ENCODE results near the gene COG7.
"Not testable (repeated sequence)": the region's sequence is repeated elsewhere in the genome, so short reads cannot be mapped to it uniquely, and the experiment has no call there.

The COG7 gene

GRCh38 chr16:23452572-23453337 is at the start of gene COG7:
COG7 (minus strand) TSS chr16:23453189; CDS start chr16:23452994, 195 bp downstream.
- DNase-seq: peak; percentile 90

GRCh38 chr16:23502466-23502865 is 49.5 kb upstream of the COG7 start:
- no peak for DNase-seq

- no peak for DNase-seq
These were observed 48.3 kb upstream of the COG7 start for GRCh38 chr16:23501291-23501690.

GRCh38 chr16:23500862-23501225 is 47.9 kb upstream of the COG7 start:
- DNase-seq: no peak

DNA sequence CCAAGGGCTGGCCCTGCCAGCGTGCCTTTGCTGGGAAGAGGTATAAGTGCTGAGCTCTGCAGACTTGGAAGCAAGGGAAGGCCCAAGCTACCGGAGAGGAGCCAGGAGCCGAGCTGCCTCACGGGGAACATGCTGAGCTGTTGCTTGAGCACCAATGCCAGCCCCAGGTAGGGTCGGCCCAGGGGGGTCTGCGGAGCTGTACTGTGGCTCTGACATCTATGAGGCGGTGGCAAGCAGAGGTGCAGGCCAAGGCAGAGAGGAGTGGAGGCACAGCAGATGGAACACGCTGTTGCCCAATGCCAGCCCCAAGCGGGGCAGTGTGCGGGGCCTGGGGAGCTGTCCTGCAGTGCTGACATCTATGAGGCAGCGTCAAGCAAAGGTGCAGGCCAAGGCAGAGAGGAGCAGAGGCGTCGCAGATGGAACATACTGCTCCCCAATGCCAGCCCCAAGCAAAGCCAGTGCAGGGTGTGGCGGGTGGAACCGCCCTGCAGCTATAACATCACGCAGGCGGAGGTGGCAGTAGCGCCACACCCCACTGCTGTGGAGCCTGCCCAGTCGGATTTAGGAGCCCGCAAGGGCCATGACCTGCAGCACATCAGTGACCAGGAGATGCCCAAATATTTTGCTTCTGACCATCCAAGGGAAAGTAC is 47.3 kb upstream of the COG7 start:
- DNase-seq: no peak

GRCh38 chr16:23499801-23500200 is 46.8 kb upstream of the COG7 start:
- no peak for DNase-seq

DNA sequence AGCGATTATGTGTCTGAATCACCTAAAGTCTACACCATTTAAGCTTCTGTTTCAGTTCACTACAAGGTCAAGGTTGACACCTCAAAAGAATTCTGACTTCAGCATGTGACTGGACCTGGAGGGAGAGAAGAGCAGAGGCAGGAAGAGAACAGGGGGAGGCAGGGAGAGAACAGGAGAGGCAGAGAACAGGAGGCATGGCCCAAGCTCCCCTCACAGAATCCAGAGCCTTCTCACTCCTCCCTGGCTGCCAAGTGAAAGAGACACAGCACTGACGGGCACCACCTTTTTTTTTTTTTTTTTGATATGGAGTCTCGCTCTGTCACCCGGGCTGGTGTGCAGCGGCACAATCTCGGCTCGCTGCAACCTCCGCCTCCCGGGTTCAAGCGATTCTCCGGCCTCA is 45.9 kb upstream of the COG7 start:
- DNase-seq: no peak

DNA sequence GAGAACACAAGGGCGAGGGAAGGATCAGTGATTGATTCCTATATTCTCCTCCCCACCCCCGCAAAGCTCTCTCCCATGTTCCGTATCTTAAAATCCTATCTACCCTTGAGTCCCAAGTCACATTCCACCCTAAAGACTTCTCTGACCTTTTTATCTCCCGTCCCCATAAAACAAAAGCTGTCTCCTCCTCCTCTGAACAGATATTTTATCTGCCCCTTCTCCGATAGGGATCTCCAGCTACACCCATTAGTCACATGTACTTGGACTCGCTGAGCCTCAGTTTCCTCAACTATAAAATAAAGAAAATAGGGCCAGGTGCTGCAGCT is 44.5 kb upstream of the COG7 start:
- no peak for DNase-seq

- no peak for DNase-seq
These were observed 44.0 kb upstream of the COG7 start for GRCh38 chr16:23496821-23497542.

- DNase-seq: no peak
These were observed 42.7 kb upstream of the COG7 start for GRCh38 chr16:23495671-23496070.

DNA sequence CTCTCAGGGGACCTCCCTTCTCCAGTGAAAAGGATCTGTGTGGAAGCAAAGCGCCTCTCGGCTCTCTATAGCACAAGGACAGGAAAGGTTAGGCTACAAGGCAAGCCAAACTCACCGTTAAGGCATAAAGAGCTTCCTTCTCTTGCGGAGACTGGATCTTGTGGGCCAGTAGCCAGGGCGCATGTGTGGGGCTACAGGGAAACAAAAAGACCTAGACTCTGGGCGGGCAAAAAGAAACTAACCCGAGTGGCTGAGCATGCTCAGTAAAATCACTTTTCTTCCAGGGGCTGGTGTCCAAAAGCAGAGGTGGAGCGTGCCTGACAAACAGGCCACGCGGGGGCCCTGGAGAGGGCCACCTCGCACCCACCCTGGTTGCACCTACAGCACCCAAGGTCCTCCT is 41.2 kb upstream of the COG7 start:
- no peak for DNase-seq

GRCh38 chr16:23491490-23492391 is 38.8 kb upstream of the COG7 start:
- no peak for DNase-seq

- no peak for DNase-seq
These were observed 33.5 kb upstream of the COG7 start for GRCh38 chr16:23486480-23486879.

DNA sequence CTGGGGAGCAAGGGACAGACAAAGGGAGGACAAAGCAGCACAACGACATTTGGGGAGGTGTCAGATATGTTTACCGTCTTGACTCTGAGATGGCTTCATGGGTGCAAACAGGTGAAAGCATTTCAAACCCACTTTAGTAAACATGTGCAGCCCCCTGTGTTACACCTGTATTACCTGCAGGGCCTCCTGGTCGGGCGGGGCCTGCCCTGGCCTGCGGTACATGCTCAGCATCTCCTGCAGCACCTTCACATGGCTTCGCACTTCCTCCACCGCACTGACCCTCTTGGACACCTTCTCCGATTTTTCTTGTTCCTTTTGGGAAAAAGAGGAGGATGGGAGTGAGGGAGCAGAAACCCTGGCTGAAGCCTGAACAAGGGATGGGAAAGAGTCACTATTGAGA is 32.9 kb upstream of the COG7 start:
- no peak for DNase-seq

GRCh38 chr16:23485257-23485614 is 32.2 kb upstream of the COG7 start:
- DNase-seq: no peak

DNA sequence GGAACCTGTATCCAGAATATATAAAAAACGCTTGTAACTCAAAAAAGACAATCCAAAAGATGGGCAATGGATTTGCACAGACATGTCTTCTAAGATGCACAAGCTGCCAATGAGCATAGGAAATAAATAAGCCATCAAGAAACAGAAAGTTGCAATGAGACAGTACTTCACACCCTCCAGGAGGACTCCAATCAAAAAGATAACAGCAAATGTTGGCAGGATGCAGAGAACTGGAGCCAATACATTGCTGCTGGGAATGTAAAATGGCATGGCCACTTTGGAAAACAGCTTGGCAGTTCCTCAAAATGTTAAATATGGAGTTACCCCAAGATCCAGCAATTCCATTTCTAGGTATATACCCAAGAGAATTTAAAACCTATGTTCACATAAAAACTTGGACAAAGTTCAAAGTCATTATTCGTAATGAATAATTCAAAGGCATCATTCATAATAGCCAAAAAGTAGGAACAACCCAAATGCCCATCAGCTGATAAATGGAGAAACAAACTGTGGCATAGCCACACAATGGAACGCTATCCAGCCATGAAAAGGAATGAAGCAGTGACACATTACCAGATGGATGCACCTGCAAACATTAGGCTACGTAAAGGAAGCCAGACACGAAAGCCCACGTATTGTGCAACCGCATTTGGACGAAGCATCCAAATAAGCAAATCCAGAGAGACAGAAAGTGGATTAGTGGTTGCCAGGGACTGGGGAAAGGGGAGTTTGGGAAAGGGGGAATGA is 31.7 kb upstream of the COG7 start:
- no peak for DNase-seq

GRCh38 chr16:23483492-23483891 is 30.5 kb upstream of the COG7 start:
- DNase-seq: not testable (repeated sequence)

DNA sequence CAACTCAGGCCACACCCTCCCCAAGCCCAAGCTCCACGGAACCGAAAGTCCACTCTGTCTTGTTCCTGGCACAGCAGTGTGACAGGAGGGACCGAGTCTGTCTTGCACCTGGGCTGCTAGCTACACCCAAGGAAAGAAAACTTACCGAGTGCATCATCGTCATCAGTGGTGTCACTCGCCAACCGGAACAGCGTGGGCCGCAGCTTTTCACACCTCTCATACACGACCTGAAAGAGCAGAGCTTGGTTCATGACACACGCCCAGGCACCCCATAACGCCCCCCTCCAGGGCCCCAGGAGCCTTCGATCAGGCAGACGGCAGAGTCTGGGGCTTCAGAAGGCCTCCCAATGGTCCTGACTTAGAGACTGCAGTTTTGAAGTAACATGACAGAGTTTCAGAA is 29.8 kb upstream of the COG7 start:
- no peak for DNase-seq

DNA sequence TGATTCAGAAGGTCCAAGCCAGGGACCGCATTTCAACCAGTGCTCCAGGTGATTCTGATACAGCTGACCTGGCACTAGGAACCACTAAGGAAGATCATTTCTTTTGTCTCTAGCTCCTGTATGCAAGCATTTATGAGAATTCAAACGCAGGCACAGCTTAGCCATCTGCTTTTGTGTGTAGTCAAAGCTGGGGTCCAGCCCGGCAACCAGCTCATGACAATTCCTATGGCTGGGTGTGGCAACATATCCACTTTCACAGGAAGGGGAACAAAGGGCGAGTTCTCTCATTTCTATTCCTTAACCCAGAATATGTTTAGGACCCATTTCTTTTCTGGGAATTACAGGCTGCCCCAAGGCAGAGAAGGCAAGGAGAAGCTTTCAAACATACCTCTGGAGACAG is 27.3 kb upstream of the COG7 start:
- no peak for DNase-seq

DNA sequence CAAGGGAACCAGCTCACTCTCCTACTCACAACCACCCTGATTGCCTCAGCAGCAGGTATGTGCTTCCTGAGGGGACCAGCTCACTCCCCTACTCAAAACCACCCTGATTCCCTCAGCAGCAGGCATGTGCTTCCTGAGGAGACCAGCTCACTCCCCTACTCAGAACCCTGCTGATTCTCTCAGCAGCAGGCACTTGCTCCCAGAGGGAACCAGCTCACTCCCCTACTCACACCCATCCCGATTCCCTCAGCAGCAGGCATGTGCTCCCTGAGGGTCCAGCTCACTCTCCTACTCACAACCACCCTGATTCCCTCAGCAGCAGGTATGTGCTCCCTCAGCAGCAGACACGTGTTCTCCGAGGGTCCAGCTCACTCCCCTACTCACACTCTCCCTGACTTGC is 26.1 kb upstream of the COG7 start:
- DNase-seq: no peak

DNA sequence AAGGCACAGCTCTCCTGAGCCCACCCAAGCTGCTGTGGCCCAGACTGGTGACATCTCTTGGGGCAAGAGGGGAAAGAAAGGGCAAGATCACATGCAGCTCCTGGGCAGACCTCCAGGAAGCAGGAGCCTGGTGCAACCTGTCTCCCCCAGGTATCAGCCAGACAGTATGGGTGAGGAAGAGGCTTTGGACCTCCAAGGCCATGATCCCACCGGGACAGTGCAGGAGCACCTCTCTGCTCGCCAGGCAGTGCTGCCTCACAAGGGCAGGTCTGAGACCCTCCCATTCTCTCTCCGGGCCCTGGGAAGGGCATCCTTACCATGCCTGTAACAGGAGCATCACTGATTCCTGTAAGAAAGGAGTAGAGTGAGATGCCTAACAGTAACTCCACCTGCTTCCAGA is 25.6 kb upstream of the COG7 start:
- DNase-seq: no peak

- no peak for DNase-seq
These were observed 23.3 kb upstream of the COG7 start for GRCh38 chr16:23476289-23476688.

DNA sequence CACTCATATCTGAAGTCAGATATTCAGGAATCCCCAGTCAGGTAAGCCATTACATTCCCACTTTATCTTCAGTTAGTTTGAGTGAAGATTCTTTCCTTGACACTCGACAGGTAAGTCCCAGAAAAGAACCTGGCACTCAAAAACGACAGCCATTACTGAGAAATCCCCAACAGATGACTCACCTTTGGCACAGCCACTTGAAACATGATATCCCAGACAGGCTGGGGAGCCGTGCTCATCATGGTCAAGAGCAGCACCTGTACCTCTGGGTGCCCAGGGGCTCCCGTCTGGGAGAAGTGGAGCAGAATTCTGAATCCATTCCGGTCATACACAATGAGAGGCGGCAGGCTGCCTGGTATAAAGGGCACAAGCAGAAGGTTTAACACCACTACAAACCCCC is 16.8 kb upstream of the COG7 start:
- peak; percentile 89 for DNase-seq

Measured in NCI-H510A treated with DMSO at 0.1 percent for 48 hours (cell line).